ENCODE results near the gene GRB14. TPM values are rescaled to one million over a fixed set of nuclear protein-coding genes. Genes with fewer than 3 reads are reported as not detected.

The GRB14 gene
- total RNA-seq: 0.89 and 1.00 TPM in 2 replicates

DNA sequence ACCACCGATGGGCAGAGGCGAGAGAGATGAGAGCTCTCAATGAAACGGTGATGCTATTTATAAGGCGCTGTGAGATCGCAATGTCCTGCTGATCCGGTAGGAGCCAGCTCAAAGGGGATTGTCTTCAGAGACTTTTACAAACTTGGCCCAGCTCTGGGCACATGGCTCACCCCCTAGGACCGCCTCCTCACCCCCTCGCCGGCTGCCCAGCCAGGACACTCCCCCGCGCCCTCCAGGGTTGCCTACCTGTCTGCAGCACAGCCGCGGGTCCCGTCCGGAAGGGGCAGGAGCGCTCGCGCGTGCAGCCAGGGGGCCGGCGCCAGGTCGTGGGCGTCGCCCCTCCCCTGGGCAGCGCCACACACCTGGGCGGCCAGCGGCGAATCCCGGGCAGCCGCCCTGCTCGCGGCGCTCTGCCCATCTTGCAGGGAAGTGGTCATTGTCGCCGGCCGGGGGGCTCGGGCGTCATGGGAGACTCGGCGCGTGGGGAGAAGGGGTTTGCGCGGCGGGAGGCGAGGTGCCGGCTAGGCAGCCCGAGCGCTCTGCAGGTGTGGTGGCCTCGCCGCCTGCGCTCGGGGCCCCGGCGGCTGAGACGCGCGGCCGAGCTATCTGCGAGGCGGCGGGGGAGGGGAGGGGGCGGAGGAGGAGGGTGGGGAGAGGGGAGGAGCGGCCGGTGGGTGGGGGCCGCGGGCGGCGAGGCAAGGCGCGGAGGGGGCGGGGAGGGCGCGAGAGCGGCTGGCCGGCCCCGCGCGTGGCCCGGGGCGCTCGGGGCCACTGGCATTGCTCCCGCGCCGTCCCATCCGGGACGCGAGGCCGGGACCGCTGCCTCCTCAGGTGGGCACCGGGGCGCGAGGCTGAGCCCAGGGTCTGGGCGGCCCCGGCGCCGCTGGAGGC lies at the start of gene GRB14:
GRB14 (minus strand) TSS at position 610 of the 891 bp plus-strand sequence; CDS start at position 437, 173 bp downstream.

Other genes starting within 250 kb of the GRB14 start
- 9.1 and 14.5 TPM in 2 replicates for gene COBLL1, start 220.3 kb upstream of the GRB14 start, total RNA-seq

All from uterine smooth muscle cell (primary cell).